SK-N-MC (cell line): ENCODE results near the gene MYH14.

ENCODE experiments used
- EZH2 ChIP-seq: fragments of 200-600 bp; sonication (generic); IDR thresholded peaks from one replicate; pipeline ENCODE4 v1.6.1; 2017; ENCODE audit warnings: antibody characterized with exemption
- FOXP2 ChIP-seq: optimal IDR thresholded peaks from 2 replicates; pipeline ENCODE3; 2011; ENCODE audit warnings: mild to moderate bottlenecking, moderate library complexity; ENCODE audit not compliant: insufficient read depth; ENCODE audit errors: extremely low read length, control extremely low read depth
- POLR2AphosphoS5 ChIP-seq: IDR thresholded peaks from 2 replicates; pipeline ENCODE4 v1.6.1; 2012; ENCODE audit warnings: mild to moderate bottlenecking, low read depth, low read length, borderline replicate concordance

GRCh38 chr19:50158577-50158976 is 44.8 kb upstream of the MYH14 start:
- TF ChIP-seq EZH2: no peak
- TF ChIP-seq POLR2AphosphoS5: no peak
- no peak for TF ChIP-seq FOXP2
